Ecto neural progenitor cell (in vitro differentiated cells): Measurements from ENCODE around the gene DERL3.

Experiments
- DNase-seq: peaks from one replicate; pipeline ENCODE4 v3.0.0-alpha.2; 2018; ENCODE audit warnings: low spot score

DERL3 gene

GRCh38 chr22:23831261-23831660 lies 7.5 kb downstream of the DERL3 start:
- DNase-seq, result no peak

GRCh38 chr22:23829845-23830372 lies 8.9 kb downstream of the DERL3 start:
- DNase-seq, result no peak

- DNase-seq, result no peak
Observed at GRCh38 chr22:23828800-23829680, 9.8 kb downstream of the DERL3 start.

GRCh38 chr22:23827351-23827995 lies 11.3 kb downstream of the DERL3 start:
- DNase-seq, result no peak

GRCh38 chr22:23826510-23827350 lies 12.1 kb downstream of the DERL3 start:
- no peak for DNase-seq

GRCh38 chr22:23825246-23825905 lies 13.4 kb downstream of the DERL3 start:
- DNase-seq, result no peak

- no peak for DNase-seq
Observed at GRCh38 chr22:23824476-23825245, 14.1 kb downstream of the DERL3 start.

- no peak for DNase-seq
Observed at GRCh38 chr22:23823331-23823791, 15.4 kb downstream of the DERL3 start.

- DNase-seq, result no peak
Observed at GRCh38 chr22:23822101-23822671, 16.6 kb downstream of the DERL3 start.

GRCh38 chr22:23820748-23821211 lies 18.0 kb downstream of the DERL3 start:
- no peak for DNase-seq

GRCh38 chr22:23818541-23818940 lies 20.3 kb downstream of the DERL3 start:
- DNase-seq, result no peak

GRCh38 chr22:23817146-23817545 lies 21.7 kb downstream of the DERL3 start:
- DNase-seq, result no peak

- no peak for DNase-seq
Observed at GRCh38 chr22:23816156-23816976, 22.4 kb downstream of the DERL3 start.

- DNase-seq, result no peak
Observed at GRCh38 chr22:23815541-23816155, 23.2 kb downstream of the DERL3 start.

- DNase-seq, result no peak
Observed at GRCh38 chr22:23812378-23812777, 26.4 kb downstream of the DERL3 start.

- DNase-seq, result no peak
Observed at GRCh38 chr22:23806837-23807236, 32.0 kb downstream of the DERL3 start.

GRCh38 chr22:23804781-23805291 lies 34.0 kb downstream of the DERL3 start:
- DNase-seq, result no peak

GRCh38 chr22:23803001-23803819 lies 35.6 kb downstream of the DERL3 start:
- no peak for DNase-seq
